Neural crest cell (in vitro differentiated cells): ENCODE measurements around the gene PRPF19. TPM values are rescaled to one million over a fixed set of nuclear protein-coding genes. Genes with fewer than 3 reads are reported as not detected.
A peak's percentile ranks its signal among the peaks of the same experiment; 100 is the strongest.

Source experiments
- DNase-seq: peaks from one replicate; pipeline ENCODE4 v3.0.0; 2021; ENCODE audit warnings: low read depth, mixed read lengths, low spot score
- H3K27ac Mint-ChIP-seq: one replicate; pipeline ENCODE4 v1.8.0; 2021; ENCODE audit warnings: mild to moderate bottlenecking, mixed read lengths; ENCODE audit not compliant: unreplicated experiment
- H3K27me3 Mint-ChIP-seq: 2 replicates; pipeline ENCODE4 v1.8.0; 2021; ENCODE audit warnings: low read depth, mild to moderate bottlenecking, mixed read lengths
- H3K36me3 Mint-ChIP-seq: 2 replicates; pipeline ENCODE4 v1.8.0; 2021; ENCODE audit warnings: low read depth, mild to moderate bottlenecking, mixed read lengths
- H3K4me1 Mint-ChIP-seq: 2 replicates; pipeline ENCODE4 v1.8.0; 2021; ENCODE audit warnings: mixed read lengths
- H3K4me3 Mint-ChIP-seq: one replicate; pipeline ENCODE4 v1.8.0; 2021; ENCODE audit warnings: mild to moderate bottlenecking, mixed read lengths
- H3K9me3 Mint-ChIP-seq: 2 replicates; pipeline ENCODE4 v1.8.0; 2021; ENCODE audit warnings: mixed read lengths
- CTCF ChIP-seq: fragments of 200-600 bp; sonication (generic); conservative IDR thresholded peaks from 2 replicates; pipeline ENCODE4 v1.5.0; 2021; ENCODE audit warnings: antibody characterized with exemption, mild to moderate bottlenecking
- long read RNA-seq: library from polyadenylated mRNA; unstranded; transcript quantifications from one replicate; pipeline ENCODE4 v2.0.0, GENCODE V29; 2020
- total RNA-seq: library from RNA; stranded (reverse); gene quantifications from 2 replicates; pipeline ENCODE4 v1.2.1, GENCODE V29; 2021

PRPF19 gene
- total RNA-seq = 183 and 189 TPM in 2 replicates
- long read RNA-seq, partial matches to known transcripts = 3 of 4 reads
- long read RNA-seq, other reads (novel, unspliced or antisense) = 1 of 4 reads

GRCh38 chr11:60906132-60906972 is at the start of gene PRPF19:
PRPF19 (minus strand) TSS chr11:60906585; CDS start chr11:60906382, 203 bp downstream.
- Mint-ChIP-seq H3K36me3 (no peaks in the 10 kb centered on the region), H3K4me1 (peaks cover 28% of the 10 kb centered on the region), H3K27ac (peak within 1 kb of the TSS; percentile 82), H3K27me3 (peaks cover 38% of the 10 kb centered on the region), H3K4me3 (peak within 1 kb of the TSS; percentile 94), H3K9me3 (no peaks in the 10 kb centered on the region)
- TF ChIP-seq CTCF = no peak
- DNase-seq = peak; percentile 100

- peaks cover 23% of the 10 kb centered on the region for H3K4me1 Mint-ChIP-seq
- no peak for DNase-seq
- no peak overlapping the region for H3K4me3 Mint-ChIP-seq
- TF ChIP-seq CTCF = no peak
- no peak overlapping the region for H3K27ac Mint-ChIP-seq
- no peaks in the 10 kb centered on the region for H3K36me3 Mint-ChIP-seq
- H3K27me3 Mint-ChIP-seq = peaks cover 24% of the 10 kb centered on the region
- peaks cover 3% of the 10 kb centered on the region for H3K9me3 Mint-ChIP-seq
Measured at GRCh38 chr11:60955571-60955970, 49.2 kb upstream of the PRPF19 start.

- Mint-ChIP-seq H3K4me3 (no peak overlapping the region), H3K4me1 (peaks cover 28% of the 10 kb centered on the region), H3K27ac (no peak overlapping the region), H3K27me3 (peaks cover 35% of the 10 kb centered on the region), H3K9me3 (peaks cover 3% of the 10 kb centered on the region), H3K36me3 (no peaks in the 10 kb centered on the region)
- TF ChIP-seq CTCF = no peak
- no peak for DNase-seq
Measured at GRCh38 chr11:60954421-60954820, 48.0 kb upstream of the PRPF19 start.

- peak overlapping the region; percentile 12 for H3K27ac Mint-ChIP-seq
- no peaks in the 10 kb centered on the region for H3K36me3 Mint-ChIP-seq
- H3K4me3 Mint-ChIP-seq = no peak overlapping the region
- H3K9me3 Mint-ChIP-seq = peaks cover 3% of the 10 kb centered on the region
- TF ChIP-seq CTCF = no peak
- H3K4me1 Mint-ChIP-seq = peaks cover 28% of the 10 kb centered on the region
- DNase-seq = no peak
- H3K27me3 Mint-ChIP-seq = peaks cover 40% of the 10 kb centered on the region
Measured at GRCh38 chr11:60953781-60954180, 47.4 kb upstream of the PRPF19 start.

- H3K4me3 Mint-ChIP-seq = peak overlapping the region; percentile 68
- H3K27ac Mint-ChIP-seq = no peak overlapping the region
- peaks cover under 1% of the 10 kb centered on the region for H3K9me3 Mint-ChIP-seq
- DNase-seq = no peak
- no peak for TF ChIP-seq CTCF
- peaks cover 38% of the 10 kb centered on the region for H3K4me1 Mint-ChIP-seq
- H3K36me3 Mint-ChIP-seq = no peaks in the 10 kb centered on the region
- H3K27me3 Mint-ChIP-seq = peaks cover 46% of the 10 kb centered on the region
Measured at GRCh38 chr11:60952742-60953170, 46.4 kb upstream of the PRPF19 start.
